HG03103 (cell line): ENCODE data around the gene EXOSC2.
"Not testable (repeated sequence)": the region's sequence is repeated elsewhere in the genome, so short reads cannot be mapped to it uniquely, and the experiment has no call there.

ENCODE experiments used
- ATAC-seq: cut with Tn5 transposase; IDR thresholded peaks from one replicate; pipeline ENCODE4 v1.9.1; 2021; ENCODE audit warnings: low read depth; ENCODE audit not compliant: unreplicated experiment

Gene EXOSC2

GRCh38 chr9:130666393-130667119 is 27.0 kb upstream of the EXOSC2 start:
- ATAC-seq: no peak

GRCh38 chr9:130667120-130667435 is 26.5 kb upstream of the EXOSC2 start:
- no peak for ATAC-seq

- no peak for ATAC-seq
Measured at GRCh38 chr9:130668196-130668595, 25.4 kb upstream of the EXOSC2 start.

- ATAC-seq: no peak
Measured at GRCh38 chr9:130668659-130669058, 24.9 kb upstream of the EXOSC2 start.

- no peak for ATAC-seq
Measured at GRCh38 chr9:130669965-130670364, 23.6 kb upstream of the EXOSC2 start.

GRCh38 chr9:130670644-130671043 is 22.9 kb upstream of the EXOSC2 start:
- no peak for ATAC-seq

- ATAC-seq: no peak
Measured at GRCh38 chr9:130672466-130672865, 21.1 kb upstream of the EXOSC2 start.

- ATAC-seq: no peak
Measured at GRCh38 chr9:130672933-130673615, 20.5 kb upstream of the EXOSC2 start.

- no peak for ATAC-seq
Measured at GRCh38 chr9:130675396-130675795, 18.2 kb upstream of the EXOSC2 start.

- ATAC-seq: no peak
Measured at GRCh38 chr9:130677252-130677651, 16.3 kb upstream of the EXOSC2 start.

DNA sequence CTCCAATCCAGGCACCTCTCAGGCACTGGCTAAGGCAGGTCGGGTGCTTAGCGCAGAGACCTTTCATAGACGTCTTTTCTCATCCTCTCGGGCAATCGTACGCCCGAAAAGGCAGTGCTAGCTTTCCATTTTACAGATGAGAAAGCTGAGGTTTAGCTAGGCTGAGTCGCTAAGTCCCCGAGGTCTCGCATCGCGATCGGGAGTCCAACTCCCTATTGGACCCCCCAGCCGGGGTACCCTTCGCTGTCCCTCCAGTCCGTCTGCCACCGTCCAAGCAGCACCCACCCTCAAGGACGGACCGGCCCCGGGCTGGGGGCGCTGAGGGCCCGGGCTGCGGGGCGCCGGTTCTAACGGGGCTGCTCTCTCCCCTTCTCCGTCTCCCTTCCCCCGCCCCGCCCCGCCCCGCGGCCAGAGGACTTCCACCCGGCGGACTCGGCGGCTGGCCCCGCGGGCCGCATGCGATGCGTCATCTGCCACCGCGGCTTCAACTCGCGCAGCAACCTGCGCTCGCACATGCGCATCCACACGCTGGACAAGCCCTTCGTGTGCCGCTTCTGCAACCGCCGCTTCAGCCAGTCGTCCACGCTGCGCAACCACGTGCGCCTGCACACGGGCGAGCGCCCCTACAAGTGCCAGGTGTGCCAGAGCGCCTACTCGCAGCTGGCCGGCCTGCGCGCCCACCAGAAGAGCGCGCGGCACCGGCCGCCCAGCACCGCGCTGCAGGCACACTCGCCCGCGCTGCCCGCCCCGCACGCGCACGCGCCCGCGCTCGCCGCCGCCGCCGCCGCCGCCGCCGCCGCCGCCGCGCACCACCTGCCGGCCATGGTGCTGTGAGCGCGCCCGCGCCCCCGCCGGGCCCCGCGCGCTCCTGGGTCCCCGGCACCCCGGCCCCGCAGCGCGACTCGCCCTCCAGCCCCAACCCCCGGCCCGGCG is 12.5 kb upstream of the EXOSC2 start:
- ATAC-seq: no peak

- no peak for ATAC-seq
Measured at GRCh38 chr9:130681769-130682420, 11.7 kb upstream of the EXOSC2 start.

GRCh38 chr9:130682421-130683121 is 11.0 kb upstream of the EXOSC2 start:
- ATAC-seq: no peak

DNA sequence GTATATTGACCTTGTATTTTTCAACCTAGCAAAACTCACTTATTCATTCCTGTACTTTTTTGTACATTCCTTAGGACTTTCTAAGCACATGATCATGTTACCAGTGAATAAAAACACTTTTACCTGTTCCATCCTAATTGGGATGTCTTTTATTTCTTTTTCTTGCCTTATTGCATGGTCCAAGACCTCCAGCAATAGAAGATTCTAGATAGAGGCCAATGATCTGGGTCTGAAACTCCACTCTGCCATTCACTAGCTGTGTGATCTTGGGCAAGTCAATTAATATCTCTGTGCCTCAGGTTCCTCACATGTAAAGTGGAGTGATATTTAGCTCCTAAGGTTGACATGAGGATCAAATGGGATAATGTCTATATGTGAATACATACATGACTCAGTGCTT is 8.5 kb upstream of the EXOSC2 start:
- ATAC-seq: no peak

DNA sequence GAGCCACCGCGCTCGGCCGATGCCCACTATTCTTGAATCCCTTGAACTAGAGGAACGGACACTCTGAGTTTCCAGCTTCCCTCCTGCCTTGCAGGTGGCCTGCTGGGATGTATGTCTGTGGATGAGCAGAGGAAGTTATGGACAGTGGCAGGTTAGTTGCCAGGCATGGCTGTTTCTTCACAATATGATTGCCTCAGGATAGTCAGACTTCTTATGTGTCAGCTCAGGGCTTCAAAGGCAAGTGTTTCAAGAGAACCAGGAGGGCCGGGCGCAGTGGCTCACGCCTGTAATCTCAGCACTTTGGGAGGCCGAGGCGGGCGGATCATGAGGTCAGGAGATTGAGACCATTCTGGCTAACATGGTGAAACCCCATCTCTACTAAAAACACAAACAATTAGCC is 7.6 kb upstream of the EXOSC2 start:
- ATAC-seq: not testable (repeated sequence)

GRCh38 chr9:130687615-130688014 is 6.0 kb upstream of the EXOSC2 start:
- ATAC-seq: no peak

- no peak for ATAC-seq
Measured at GRCh38 chr9:130688072-130688471, 5.5 kb upstream of the EXOSC2 start.

DNA sequence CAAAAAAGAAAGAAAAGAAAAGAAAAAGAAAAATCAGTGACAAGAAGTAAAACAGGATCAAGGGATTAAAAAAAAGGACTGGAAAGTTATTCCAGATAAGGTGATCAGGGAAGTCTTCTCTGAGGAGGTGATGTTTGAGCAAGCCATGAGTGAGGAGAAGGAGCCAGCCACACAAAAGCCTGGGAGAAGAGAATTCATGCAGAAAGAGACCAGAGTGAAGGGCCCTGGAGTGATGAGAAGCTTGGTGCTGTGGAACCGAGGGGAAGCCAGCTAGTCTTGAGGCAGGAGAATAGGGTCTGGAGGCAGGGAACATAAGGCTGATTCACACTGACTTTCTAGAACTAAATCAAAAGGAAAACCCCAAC is 4.0 kb upstream of the EXOSC2 start:
- no peak for ATAC-seq

GRCh38 chr9:130689937-130690700 is 3.5 kb upstream of the EXOSC2 start:
- no peak for ATAC-seq

DNA sequence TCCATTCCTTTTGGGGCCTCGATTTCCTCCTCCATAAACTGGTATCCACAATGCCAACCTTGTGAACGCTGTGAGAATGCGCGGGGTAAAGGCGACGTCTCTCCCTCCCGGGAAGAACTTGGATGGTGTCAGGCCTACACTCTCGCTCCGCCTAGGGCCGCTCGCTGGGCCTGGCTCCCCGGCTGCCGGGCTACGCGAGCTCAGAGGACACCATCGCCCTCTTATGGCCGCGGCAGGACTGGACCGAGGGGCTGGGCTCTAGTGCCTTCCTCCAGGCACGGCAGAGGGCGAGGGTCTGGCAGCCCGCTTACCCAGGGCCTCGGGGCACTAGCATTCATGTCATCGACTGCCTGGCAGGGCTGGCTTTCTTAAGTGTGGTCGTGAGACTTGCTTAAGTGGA is 1.3 kb upstream of the EXOSC2 start:
- no peak for ATAC-seq
